ENCODE measurements around the gene GRK7.
A peak's percentile ranks its signal among the peaks of the same experiment; 100 is the strongest.
"Not testable (repeated sequence)": the region's sequence is repeated elsewhere in the genome, so short reads cannot be mapped to it uniquely, and the experiment has no call there.

GRK7 gene

GRCh38 chr3:141743305-141743704 is 19.9 kb upstream of the GRK7 start:
- peak overlapping the region; percentile 45 for H3K4me3 ChIP-seq (ENCODE audit: low read length, poor library complexity, severe bottlenecking)
- H3K79me2 ChIP-seq (ENCODE audit: insufficient read depth, low read length): peaks cover 62% of the 10 kb centered on the region
- peaks cover 51% of the 10 kb centered on the region for H4K20me1 ChIP-seq (ENCODE audit: insufficient read depth, low read length, poor library complexity, severe bottlenecking)
- no peaks in the 10 kb centered on the region for H3K9me2 ChIP-seq (replicated peaks; ENCODE audit: low read depth, low read length)
- no peaks in the 10 kb centered on the region for H3K9me3 ChIP-seq (ENCODE audit: insufficient read depth, low read depth, low read length)
- peaks cover 46% of the 10 kb centered on the region for H3K4me1 ChIP-seq (ENCODE audit: insufficient read depth, low read length, poor library complexity, severe bottlenecking)
- H3F3A ChIP-seq (ENCODE audit: low read depth): no peaks in the 10 kb centered on the region
- TF ChIP-seq EZH2phosphoT487 (IDR thresholded peaks at IDR 0.05; ENCODE audit: borderline replicate concordance): no peak
- no peak overlapping the region for H2AFZ ChIP-seq (ENCODE audit: low read length)
- peaks cover 28% of the 10 kb centered on the region for H3K36me3 ChIP-seq (ENCODE audit: insufficient read depth, low read length)
- H3K9ac ChIP-seq (ENCODE audit: low read depth, low read length, poor library complexity, severe bottlenecking): no peak overlapping the region
- peak overlapping the region; percentile 85 for H3K4me2 ChIP-seq (ENCODE audit: low read depth, low read length, poor library complexity, severe bottlenecking)
- no peaks in the 10 kb centered on the region for H3K27me3 ChIP-seq (ENCODE audit: insufficient read depth, low read length, poor library complexity, severe bottlenecking)

- Histone ChIP-seq H3K36me3 (ENCODE audit: insufficient read depth, low read length) (peaks cover 28% of the 10 kb centered on the region), H3K4me1 (ENCODE audit: insufficient read depth, low read length, poor library complexity, severe bottlenecking) (peaks cover 15% of the 10 kb centered on the region), H3K9ac (ENCODE audit: low read depth, low read length, poor library complexity, severe bottlenecking) (no peak overlapping the region), H3F3A (ENCODE audit: low read depth) (no peaks in the 10 kb centered on the region), H3K9me2 (replicated peaks; ENCODE audit: low read depth, low read length) (no peaks in the 10 kb centered on the region), H2AFZ (ENCODE audit: low read length) (no peak overlapping the region), H3K9me3 (ENCODE audit: insufficient read depth, low read depth, low read length) (no peaks in the 10 kb centered on the region), H3K4me2 (ENCODE audit: low read depth, low read length, poor library complexity, severe bottlenecking) (no peak overlapping the region), H3K79me2 (ENCODE audit: insufficient read depth, low read length) (peaks cover 25% of the 10 kb centered on the region), H3K27me3 (ENCODE audit: insufficient read depth, low read length, poor library complexity, severe bottlenecking) (no peaks in the 10 kb centered on the region), H3K4me3 (ENCODE audit: low read length, poor library complexity, severe bottlenecking) (no peak overlapping the region), H4K20me1 (ENCODE audit: insufficient read depth, low read length, poor library complexity, severe bottlenecking) (peaks cover 22% of the 10 kb centered on the region)
- TF ChIP-seq CTCF (conservative IDR thresholded peaks at IDR 0.05; ENCODE audit: low read length): no peak
- no peak for TF ChIP-seq EZH2phosphoT487 (IDR thresholded peaks at IDR 0.05; ENCODE audit: borderline replicate concordance)
These were observed 16.2 kb upstream of the GRK7 start for GRCh38 chr3:141746962-141747361.

GRCh38 chr3:141753399-141753798 is 9.8 kb upstream of the GRK7 start:
- Histone ChIP-seq H3K4me1 (ENCODE audit: insufficient read depth, low read length, poor library complexity, severe bottlenecking) (no peaks in the 10 kb centered on the region), H2AFZ (ENCODE audit: low read length) (no peak overlapping the region), H3K4me3 (ENCODE audit: low read length, poor library complexity, severe bottlenecking) (no peak overlapping the region), H3K9me3 (ENCODE audit: insufficient read depth, low read depth, low read length) (no peaks in the 10 kb centered on the region), H4K20me1 (ENCODE audit: insufficient read depth, low read length, poor library complexity, severe bottlenecking) (no peaks in the 10 kb centered on the region), H3K79me2 (ENCODE audit: insufficient read depth, low read length) (no peaks in the 10 kb centered on the region), H3F3A (ENCODE audit: low read depth) (no peaks in the 10 kb centered on the region), H3K36me3 (ENCODE audit: insufficient read depth, low read length) (no peaks in the 10 kb centered on the region; the same call in 1 of the 2 replicates), H3K27me3 (ENCODE audit: insufficient read depth, low read length, poor library complexity, severe bottlenecking) (no peaks in the 10 kb centered on the region), H3K4me2 (ENCODE audit: low read depth, low read length, poor library complexity, severe bottlenecking) (no peak overlapping the region), H3K9ac (ENCODE audit: low read depth, low read length, poor library complexity, severe bottlenecking) (no peak overlapping the region), H3K9me2 (replicated peaks; ENCODE audit: low read depth, low read length) (no peaks in the 10 kb centered on the region)
- no peak for TF ChIP-seq CTCF (conservative IDR thresholded peaks at IDR 0.05; ENCODE audit: low read length)
- no peak for TF ChIP-seq EZH2phosphoT487 (IDR thresholded peaks at IDR 0.05; ENCODE audit: borderline replicate concordance)

- TF ChIP-seq EZH2phosphoT487 (IDR thresholded peaks at IDR 0.05; ENCODE audit: borderline replicate concordance): no peak
- no peak for TF ChIP-seq CTCF (conservative IDR thresholded peaks at IDR 0.05; ENCODE audit: low read length)
- H4K20me1 ChIP-seq (ENCODE audit: insufficient read depth, low read length, poor library complexity, severe bottlenecking): no peaks in the 10 kb centered on the region
- no peak overlapping the region for H2AFZ ChIP-seq (ENCODE audit: low read length)
- H3K4me1 ChIP-seq (ENCODE audit: insufficient read depth, low read length, poor library complexity, severe bottlenecking): no peaks in the 10 kb centered on the region
- H3K36me3 ChIP-seq (ENCODE audit: insufficient read depth, low read length): no peaks in the 10 kb centered on the region; the same call in 1 of the 2 replicates
- H3K79me2 ChIP-seq (ENCODE audit: insufficient read depth, low read length): no peaks in the 10 kb centered on the region
- H3K27me3 ChIP-seq (ENCODE audit: insufficient read depth, low read length, poor library complexity, severe bottlenecking): no peaks in the 10 kb centered on the region
- H3K4me3 ChIP-seq (ENCODE audit: low read length, poor library complexity, severe bottlenecking): no peak overlapping the region
- H3F3A ChIP-seq (ENCODE audit: low read depth): no peaks in the 10 kb centered on the region
- H3K4me2 ChIP-seq (ENCODE audit: low read depth, low read length, poor library complexity, severe bottlenecking): no peak overlapping the region
- no peaks in the 10 kb centered on the region for H3K9me2 ChIP-seq (replicated peaks; ENCODE audit: low read depth, low read length)
- no peak overlapping the region for H3K9ac ChIP-seq (ENCODE audit: low read depth, low read length, poor library complexity, severe bottlenecking)
- H3K9me3 ChIP-seq (ENCODE audit: insufficient read depth, low read depth, low read length): no peaks in the 10 kb centered on the region
These were observed 9.2 kb upstream of the GRK7 start for GRCh38 chr3:141754032-141754431.

- not testable (repeated sequence) for H3K4me2 ChIP-seq (ENCODE audit: low read depth, low read length, poor library complexity, severe bottlenecking); H3K4me3 ChIP-seq (ENCODE audit: low read length, poor library complexity, severe bottlenecking)
These were observed 656 bp upstream of the GRK7 start for GRCh38 chr3:141762552-141762951.

More at GRCh38 chr3:141762552-141762951, 656 bp upstream of the GRK7 start:
- H3K27me3 ChIP-seq (ENCODE audit: insufficient read depth, low read length, poor library complexity, severe bottlenecking); H3K79me2 ChIP-seq (ENCODE audit: insufficient read depth, low read length); H3F3A ChIP-seq (ENCODE audit: low read depth); H3K9ac ChIP-seq (ENCODE audit: low read depth, low read length, poor library complexity, severe bottlenecking); H3K9me2 ChIP-seq (replicated peaks; ENCODE audit: low read depth, low read length); H3K36me3 ChIP-seq (ENCODE audit: insufficient read depth, low read length); H4K20me1 ChIP-seq (ENCODE audit: insufficient read depth, low read length, poor library complexity, severe bottlenecking); H2AFZ ChIP-seq (ENCODE audit: low read length); H3K9me3 ChIP-seq (ENCODE audit: insufficient read depth, low read depth, low read length): not testable (repeated sequence)
- H3K4me1 ChIP-seq (ENCODE audit: insufficient read depth, low read length, poor library complexity, severe bottlenecking): peaks cover 14% of the 10 kb centered on the region
